A549 treated with AZD2906 at 1 μM for 4 hours (cell line): ENCODE results near the gene POMGNT2. TPM values are rescaled to one million over a fixed set of nuclear protein-coding genes. Genes with fewer than 3 reads are reported as not detected.

Experiments
- total RNA-seq: library from RNA; stranded (reverse); fragments of 200-300 nt; extraction: Qiagen RNA extraction; gene quantifications from 5 replicates; pipeline ENCODE4 v1.2.3, GENCODE V29; 2022

Gene POMGNT2
- total RNA-seq = 7.0 to 9.1 TPM (median 8.6 TPM) in 5 replicates

DNA sequence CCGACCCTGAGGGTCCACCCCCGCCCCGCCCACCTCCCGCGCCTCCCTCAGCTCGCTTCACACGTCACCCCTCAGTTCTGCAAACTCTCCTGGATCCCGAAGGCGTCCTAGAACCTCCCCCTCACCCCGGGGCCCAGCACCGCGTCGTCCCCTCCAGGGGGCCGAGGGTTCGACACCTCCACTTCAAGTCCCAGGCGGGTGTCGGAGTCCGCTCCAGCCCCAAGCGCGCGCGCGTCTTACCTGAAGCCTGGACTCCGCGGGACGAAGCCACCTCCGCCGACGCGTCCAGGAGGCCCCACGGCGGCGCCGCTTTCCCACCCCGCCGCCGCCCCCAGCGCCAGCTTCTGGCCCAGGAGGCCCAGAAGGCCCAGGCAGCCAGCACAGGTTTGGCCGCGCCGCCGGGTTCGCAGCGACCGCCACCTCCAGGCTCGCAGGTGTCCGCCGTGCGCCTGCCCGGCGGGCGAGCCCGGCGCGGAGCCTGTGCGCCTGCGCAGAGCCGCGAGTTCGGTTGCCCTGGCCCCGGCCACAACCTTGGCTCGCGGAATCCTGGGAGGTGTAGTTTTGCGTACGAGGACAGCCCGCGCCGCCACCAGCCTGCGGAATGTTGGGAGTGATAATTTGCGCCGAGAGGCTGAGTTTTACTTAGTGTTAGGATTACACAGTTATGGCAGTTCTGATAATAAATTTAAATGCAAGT lies at the start of gene POMGNT2:
TSS of gene POMGNT2 (minus strand) at position 484 of the 697 bp plus-strand sequence. CDS start 24,648 bp downstream, outside the sequence.

Other genes starting within 250 kb of the POMGNT2 start
- 0.02 TPM in 1 of 5 replicates, not detected in the others for gene CYP8B1, start 230.2 kb downstream of the POMGNT2 start, total RNA-seq
- not detected in 5 replicates for gene ZNF662, start 199.9 kb downstream of the POMGNT2 start, total RNA-seq
- gene GASK1A, start 126.8 kb downstream of the POMGNT2 start, total RNA-seq = not detected in 5 replicates
- 4.0 to 5.2 TPM (median 4.1 TPM) in 5 replicates for gene SNRK, start 180.5 kb upstream of the POMGNT2 start, total RNA-seq